ENCODE results near the gene MSI1. TPM values are rescaled to one million over a fixed set of nuclear protein-coding genes. Genes with fewer than 3 reads are reported as not detected.
A peak's percentile ranks its signal among the peaks of the same experiment; 100 is the strongest.

The MSI1 gene
- total and polyA plus RNA-seq, 2 of the 13 experiments (the other 11 are each of a cell fraction or from before 2014, with no cell fraction given), result 0.09 to 0.46 TPM

- TF ChIP-seq NAIF1 (CRISPR knock-in tag; IDR thresholded peaks at IDR 0.05; ENCODE audit: borderline replicate concordance), result no peak
- TF ChIP-seq HOXA5 (CRISPR knock-in tag; IDR thresholded peaks at IDR 0.05), result peak; percentile 99
- TF ChIP-seq RXRA (CRISPR knock-in tag; IDR thresholded peaks at IDR 0.05), result no peak
- no peak for TF ChIP-seq ZNF737 (CRISPR knock-in tag; IDR thresholded peaks at IDR 0.05; ENCODE audit: borderline replicate concordance)
- no peak for TF ChIP-seq TFAP4 (IDR thresholded peaks at IDR 0.05; ENCODE audit: borderline replicate concordance, low read depth)
- TF ChIP-seq TFE3 (CRISPR knock-in tag; IDR thresholded peaks at IDR 0.05), result 0 out of 2 replicates have a peak, but pooled peaks have one; percentile 24
- TF ChIP-seq ETV6 (CRISPR knock-in tag; conservative IDR thresholded peaks at IDR 0.05), result no peak
- no peak for TF ChIP-seq HOXD1 (CRISPR knock-in tag; IDR thresholded peaks at IDR 0.05)
- no peak for TF ChIP-seq RAD51 (IDR thresholded peaks at IDR 0.05; ENCODE audit: borderline replicate concordance)
- no peak for TF ChIP-seq ZKSCAN1 (IDR thresholded peaks at IDR 0.05; ENCODE audit: low read length)
Observed at GRCh38 chr12:120321382-120322202, 47.4 kb downstream of the MSI1 start (continued).
